Activated CD4-positive, CD25-positive, alpha-beta regulatory T cell treated with anti-CD3 and anti-CD28 coated beads, Interleukin-2, amount 50 U/mL, for 72 hours (primary cell): ENCODE measurements around the gene SMG9.

ENCODE experiments used
- DNase-seq: peaks from one replicate; pipeline ENCODE4 v3.0.0; 2021

SMG9 gene

GRCh38 chr19:43752287-43752875 is 2.4 kb downstream of the SMG9 start:
- no peak for DNase-seq

GRCh38 chr19:43751466-43752220 is 3.1 kb downstream of the SMG9 start:
- DNase-seq: no peak

GRCh38 chr19:43749898-43750297 is 4.9 kb downstream of the SMG9 start:
- no peak for DNase-seq

- no peak for DNase-seq
Observed at GRCh38 chr19:43749152-43749551, 5.6 kb downstream of the SMG9 start.

- no peak for DNase-seq
Observed at GRCh38 chr19:43748685-43749084, 6.1 kb downstream of the SMG9 start.

- DNase-seq: no peak
Observed at GRCh38 chr19:43748205-43748594, 6.6 kb downstream of the SMG9 start.

GRCh38 chr19:43747557-43748204 is 7.1 kb downstream of the SMG9 start:
- DNase-seq: no peak

GRCh38 chr19:43743059-43743458 is 11.7 kb downstream of the SMG9 start:
- DNase-seq: no peak

GRCh38 chr19:43741075-43741825 is 13.5 kb downstream of the SMG9 start:
- no peak for DNase-seq

GRCh38 chr19:43739439-43740235 is 15.1 kb downstream of the SMG9 start:
- DNase-seq: no peak

- no peak for DNase-seq
Observed at GRCh38 chr19:43738780-43739211, 16.0 kb downstream of the SMG9 start.

GRCh38 chr19:43735957-43736356 is 18.8 kb downstream of the SMG9 start:
- no peak for DNase-seq

- DNase-seq: no peak
Observed at GRCh38 chr19:43735013-43735412, 19.7 kb downstream of the SMG9 start.

GRCh38 chr19:43731846-43732245 is 22.9 kb downstream of the SMG9 start:
- DNase-seq: no peak

GRCh38 chr19:43731346-43731745 is 23.4 kb downstream of the SMG9 start:
- DNase-seq: no peak

GRCh38 chr19:43729919-43730318 is 24.8 kb downstream of the SMG9 start:
- DNase-seq: no peak

- DNase-seq: no peak
Observed at GRCh38 chr19:43727593-43727853, 27.2 kb downstream of the SMG9 start.

- no peak for DNase-seq
Observed at GRCh38 chr19:43726736-43727592, 27.8 kb downstream of the SMG9 start.

GRCh38 chr19:43725468-43725867 is 29.3 kb downstream of the SMG9 start:
- no peak for DNase-seq

- DNase-seq: no peak
Observed at GRCh38 chr19:43724896-43725295, 29.9 kb downstream of the SMG9 start.

- DNase-seq: no peak
Observed at GRCh38 chr19:43723588-43723987, 31.2 kb downstream of the SMG9 start.

GRCh38 chr19:43721469-43722048 is 33.2 kb downstream of the SMG9 start:
- DNase-seq: no peak
